Loucy (cell line): ENCODE measurements around the gene CEBPB.

Experiments
- EZH2phosphoT487 ChIP-seq: fragments of 200-600 bp; IDR thresholded peaks from 2 replicates; pipeline ENCODE4 v1.6.1; 2018; ENCODE audit warnings: antibody characterized with exemption, mild to moderate bottlenecking, moderate library complexity, borderline replicate concordance
- TF ChIP-seq, protein P1 (sequence below): fragments of 200-600 bp; sonication (generic); conservative IDR thresholded peaks from 2 replicates; pipeline ENCODE4 v1.5.1; 2014; ENCODE audit warnings: mild to moderate bottlenecking, antibody characterized with exemption, low read length

DNA sequence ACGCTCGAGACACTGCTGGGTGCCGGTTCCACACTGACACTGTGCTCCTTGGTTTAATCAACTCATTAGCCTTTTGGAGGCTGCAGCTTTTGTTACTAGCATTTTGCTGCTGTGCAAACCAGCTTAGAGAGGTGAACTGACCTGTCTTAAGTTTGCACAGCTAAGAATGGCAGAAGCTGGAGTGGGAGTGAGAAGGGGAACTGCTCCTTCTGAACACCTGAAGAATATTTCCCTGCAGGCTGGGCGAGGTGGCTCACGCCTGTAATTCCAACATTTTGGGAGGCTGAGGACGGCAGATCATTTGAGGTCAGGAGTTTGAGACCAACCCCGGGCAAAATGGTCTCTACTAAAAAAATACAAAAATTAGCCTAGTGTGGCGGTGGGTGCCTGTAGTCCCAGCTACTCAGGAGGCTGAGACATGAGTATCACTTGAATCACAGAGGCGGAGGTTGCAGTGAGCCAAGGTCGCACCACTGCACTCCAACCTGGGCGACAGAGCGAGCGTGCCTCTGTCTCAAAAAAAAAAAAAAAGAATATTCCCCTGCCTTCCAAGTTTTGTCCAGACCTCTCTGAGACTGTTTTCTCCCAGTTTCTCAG is 5.0 kb downstream of the CEBPB start:
- TF ChIP-seq EZH2phosphoT487: no peak
- TF ChIP-seq, protein P1, sequence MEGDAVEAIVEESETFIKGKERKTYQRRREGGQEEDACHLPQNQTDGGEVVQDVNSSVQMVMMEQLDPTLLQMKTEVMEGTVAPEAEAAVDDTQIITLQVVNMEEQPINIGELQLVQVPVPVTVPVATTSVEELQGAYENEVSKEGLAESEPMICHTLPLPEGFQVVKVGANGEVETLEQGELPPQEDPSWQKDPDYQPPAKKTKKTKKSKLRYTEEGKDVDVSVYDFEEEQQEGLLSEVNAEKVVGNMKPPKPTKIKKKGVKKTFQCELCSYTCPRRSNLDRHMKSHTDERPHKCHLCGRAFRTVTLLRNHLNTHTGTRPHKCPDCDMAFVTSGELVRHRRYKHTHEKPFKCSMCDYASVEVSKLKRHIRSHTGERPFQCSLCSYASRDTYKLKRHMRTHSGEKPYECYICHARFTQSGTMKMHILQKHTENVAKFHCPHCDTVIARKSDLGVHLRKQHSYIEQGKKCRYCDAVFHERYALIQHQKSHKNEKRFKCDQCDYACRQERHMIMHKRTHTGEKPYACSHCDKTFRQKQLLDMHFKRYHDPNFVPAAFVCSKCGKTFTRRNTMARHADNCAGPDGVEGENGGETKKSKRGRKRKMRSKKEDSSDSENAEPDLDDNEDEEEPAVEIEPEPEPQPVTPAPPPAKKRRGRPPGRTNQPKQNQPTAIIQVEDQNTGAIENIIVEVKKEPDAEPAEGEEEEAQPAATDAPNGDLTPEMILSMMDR: no peak
